Cardiac muscle cell (in vitro differentiated cells and primary cell): ENCODE results near the gene EZR. TPM values are rescaled to one million over a fixed set of nuclear protein-coding genes. Genes with fewer than 3 reads are reported as not detected.

Experiments used
- DNase-seq, 2 donors: peaks; one replicate each; pipeline versions ENCODE4 v3.0.0 to v3.0.0-alpha.2; 2010 to 2017; ENCODE audit warnings: low read depth in 1 of 2, low spot score in 1 of 2
- H3K27ac ChIP-seq: fragments of 200-600 bp; sonication (generic); 2 replicates; pipeline ENCODE4 v1.5.1; 2016
- H3K27me3 ChIP-seq: fragments of 200-600 bp; sonication (generic); 2 replicates; pipeline ENCODE4 v1.6.0; 2016; ENCODE audit warnings: control low read depth
- H3K36me3 ChIP-seq: fragments of 200-600 bp; sonication (generic); 2 replicates; pipeline ENCODE4 v1.5.1; 2016; ENCODE audit warnings: control low read depth
- H3K4me1 ChIP-seq: fragments of 200-600 bp; sonication (generic); 2 replicates; pipeline ENCODE4 v1.8.1; 2017; ENCODE audit warnings: low read depth, mild to moderate bottlenecking, mixed run types
- H3K4me3 ChIP-seq: fragments of 200-600 bp; sonication (generic); 2 replicates; pipeline ENCODE4 v1.5.1; 2016; ENCODE audit warnings: mild to moderate bottlenecking
- H3K9me3 ChIP-seq: fragments of 200-600 bp; sonication (generic); 2 replicates; pipeline ENCODE4 v1.5.1; 2017; ENCODE audit warnings: low read depth, mild to moderate bottlenecking, control low read depth
- CTCF ChIP-seq: IDR thresholded peaks from 2 replicates; pipeline ENCODE4 v1.5.1; 2012; ENCODE audit warnings: low read depth, mild to moderate bottlenecking, low read length
- polyA plus RNA-seq: library from polyadenylated mRNA; unstranded; fragments of >200 nt; fragmentation: Nextera tagmentation; extraction: Ambion mirVana; gene quantifications from 2 replicates; pipeline ENCODE4 v1.2.1, GENCODE V29; 2016
- total RNA-seq: library from RNA; depleted of rRNA; stranded (reverse); fragments of >200 nt; gene quantifications from 2 replicates; pipeline ENCODE4 v1.2.3, GENCODE V29; 2016

EZR gene
- total and polyA plus RNA-seq, 2 experiments from 2014 or later, result 356 to 448 TPM

GRCh38 chr6:158729906-158730540 lies 89.1 kb downstream of the EZR start:
- no peak overlapping the region for H3K4me3 ChIP-seq
- no peak for DNase-seq
- H3K9me3 ChIP-seq, result no peaks in the 10 kb centered on the region
- no peaks in the 10 kb centered on the region for H3K36me3 ChIP-seq
- H3K4me1 ChIP-seq, result peaks cover 4% of the 10 kb centered on the region
- no peaks in the 10 kb centered on the region for H3K27me3 ChIP-seq
- no peak overlapping the region for H3K27ac ChIP-seq
- TF ChIP-seq CTCF, result no peak

- Histone ChIP-seq H3K36me3 (no peaks in the 10 kb centered on the region), H3K9me3 (no peaks in the 10 kb centered on the region), H3K27me3 (no peaks in the 10 kb centered on the region), H3K4me1 (peaks cover 4% of the 10 kb centered on the region), H3K27ac (peak overlapping the region; percentile 39), H3K4me3 (no peak overlapping the region)
- DNase-seq, result no peak
- no peak for TF ChIP-seq CTCF
Measured at GRCh38 chr6:158725704-158726103, 93.5 kb downstream of the EZR start.

- no peak for DNase-seq
- no peak for TF ChIP-seq CTCF
- H3K36me3 ChIP-seq, result no peaks in the 10 kb centered on the region
- no peak overlapping the region for H3K27ac ChIP-seq
- H3K9me3 ChIP-seq, result no peaks in the 10 kb centered on the region
- H3K4me1 ChIP-seq, result peaks cover 22% of the 10 kb centered on the region
- H3K4me3 ChIP-seq, result no peak overlapping the region
- H3K27me3 ChIP-seq, result no peaks in the 10 kb centered on the region
Measured at GRCh38 chr6:158722176-158722729, 96.9 kb downstream of the EZR start.

- DNase-seq, result peak; percentile 53 to 78
- TF ChIP-seq CTCF, result peak; percentile 79
- H3K27ac ChIP-seq, result peak overlapping the region; percentile 80
- H3K4me3 ChIP-seq, result no peak overlapping the region
- no peaks in the 10 kb centered on the region for H3K9me3 ChIP-seq
- peaks cover 44% of the 10 kb centered on the region for H3K4me1 ChIP-seq
- H3K27me3 ChIP-seq, result no peaks in the 10 kb centered on the region
- H3K36me3 ChIP-seq, result no peaks in the 10 kb centered on the region
Measured at GRCh38 chr6:158718461-158719046, 100.6 kb downstream of the EZR start.

- H3K27ac ChIP-seq, result peak overlapping the region; percentile 80
- peaks cover 51% of the 10 kb centered on the region for H3K4me1 ChIP-seq
- no peaks in the 10 kb centered on the region for H3K27me3 ChIP-seq
- TF ChIP-seq CTCF, result no peak
- H3K4me3 ChIP-seq, result no peak overlapping the region
- no peak for DNase-seq
- no peaks in the 10 kb centered on the region for H3K9me3 ChIP-seq
- H3K36me3 ChIP-seq, result no peaks in the 10 kb centered on the region
Measured at GRCh38 chr6:158717341-158718330, 101.5 kb downstream of the EZR start.
